ELF-1 (cell line): ENCODE data around the gene TFAM.
"Not testable (repeated sequence)": the region's sequence is repeated elsewhere in the genome, so short reads cannot be mapped to it uniquely, and the experiment has no call there.

ENCODE experiments used
- DNase-seq: peaks from one replicate; pipeline ENCODE4 v3.0.0-alpha.2; 2016; ENCODE audit warnings: low read depth, low spot score

Gene TFAM

GRCh38 chr10:58372607-58373441 is 12.4 kb upstream of the TFAM start:
- no peak for DNase-seq

- no peak for DNase-seq
Measured at GRCh38 chr10:58373442-58373827, 11.8 kb upstream of the TFAM start.

GRCh38 chr10:58382489-58382995 is 2.7 kb upstream of the TFAM start:
- DNase-seq, result no peak

DNA sequence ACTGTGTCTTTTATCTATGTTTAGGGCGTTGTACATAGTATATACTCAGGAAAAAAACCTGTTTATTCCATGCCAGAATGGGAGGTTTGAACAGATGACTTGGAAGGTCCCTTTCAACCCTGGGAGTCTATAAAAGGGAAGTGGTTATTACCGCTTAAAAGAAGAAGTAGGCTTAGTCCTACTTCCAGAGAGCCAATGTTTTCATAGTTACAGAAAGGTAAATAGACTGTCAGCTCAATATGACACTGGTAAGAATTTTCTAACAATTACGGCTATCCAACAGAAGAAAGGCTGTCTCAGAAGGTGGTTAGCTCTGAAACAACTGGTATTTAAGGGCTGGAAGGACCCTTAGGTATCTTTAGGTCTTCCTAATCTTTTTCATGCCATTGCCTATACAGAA is 1.1 kb upstream of the TFAM start:
- no peak for DNase-seq

DNA sequence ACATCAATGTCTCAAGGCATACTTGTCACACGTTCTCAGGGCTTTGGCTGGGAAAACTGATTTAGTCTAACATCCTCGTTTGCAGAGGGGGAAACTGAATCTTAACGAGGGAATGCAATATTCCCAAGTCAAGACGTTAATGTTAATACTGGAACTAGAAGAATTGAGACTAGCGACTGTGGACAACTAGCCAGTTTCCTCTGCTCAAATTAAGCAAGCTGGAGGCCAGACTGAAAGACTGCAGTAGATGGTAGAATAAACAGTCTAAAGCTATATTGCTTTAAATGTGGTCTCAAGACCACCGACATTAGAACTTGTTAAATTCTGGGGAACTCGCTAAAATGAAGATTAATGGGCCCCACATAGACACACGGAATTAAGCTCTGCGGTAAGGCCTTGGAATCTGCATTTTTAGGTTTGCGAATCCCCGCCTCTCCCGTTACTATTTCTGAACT is 639 bp upstream of the TFAM start:
- DNase-seq, result no peak

- no peak for DNase-seq
Measured at GRCh38 chr10:58385784-58386112, 538 bp downstream of the TFAM start.

GRCh38 chr10:58389024-58389423 is 3.8 kb downstream of the TFAM start:
- no peak for DNase-seq

GRCh38 chr10:58393317-58393716 is 8.1 kb downstream of the TFAM start:
- DNase-seq, result no peak

- no peak for DNase-seq
Measured at GRCh38 chr10:58394471-58394870, 9.3 kb downstream of the TFAM start.

DNA sequence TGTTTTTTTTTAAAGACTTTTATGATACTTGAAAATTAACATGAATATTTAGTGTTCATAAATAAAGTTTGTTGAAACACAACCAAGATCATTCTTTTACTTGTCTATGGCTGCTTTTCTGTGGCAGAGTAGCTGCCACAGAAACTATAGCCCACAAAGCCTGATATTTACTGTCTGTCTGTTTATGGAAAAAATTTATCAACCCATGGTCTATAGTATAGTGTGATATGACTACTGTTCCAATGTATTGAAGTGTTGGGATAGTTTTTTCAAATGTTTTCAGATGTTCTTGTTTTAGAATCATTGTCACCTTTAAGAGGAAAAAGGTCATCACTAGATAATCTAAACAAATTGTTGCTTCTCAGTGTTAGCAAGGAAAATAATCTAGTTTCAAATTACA is 10.8 kb downstream of the TFAM start:
- no peak for DNase-seq

DNA sequence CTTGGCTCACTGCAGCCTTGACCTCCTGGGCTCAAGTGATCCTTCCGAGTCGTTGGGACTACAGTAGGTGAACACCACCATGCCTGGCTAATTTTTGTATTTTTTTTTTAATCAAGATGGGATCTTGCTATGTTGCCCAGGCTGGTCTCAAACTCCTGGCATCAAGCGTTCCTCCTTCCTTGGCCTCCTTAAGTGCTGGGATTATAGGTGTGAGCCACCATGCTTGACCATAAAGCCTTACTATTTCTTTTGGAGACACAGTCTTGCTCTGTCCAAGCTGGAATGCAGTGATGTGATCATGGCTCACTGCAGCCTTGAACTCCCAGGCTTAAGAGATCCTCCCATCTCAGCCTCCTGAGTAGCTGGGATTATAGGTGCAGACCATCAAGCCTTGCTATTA is 12.6 kb downstream of the TFAM start:
- DNase-seq, result no peak

GRCh38 chr10:58399410-58399809 is 14.2 kb downstream of the TFAM start:
- no peak for DNase-seq

DNA sequence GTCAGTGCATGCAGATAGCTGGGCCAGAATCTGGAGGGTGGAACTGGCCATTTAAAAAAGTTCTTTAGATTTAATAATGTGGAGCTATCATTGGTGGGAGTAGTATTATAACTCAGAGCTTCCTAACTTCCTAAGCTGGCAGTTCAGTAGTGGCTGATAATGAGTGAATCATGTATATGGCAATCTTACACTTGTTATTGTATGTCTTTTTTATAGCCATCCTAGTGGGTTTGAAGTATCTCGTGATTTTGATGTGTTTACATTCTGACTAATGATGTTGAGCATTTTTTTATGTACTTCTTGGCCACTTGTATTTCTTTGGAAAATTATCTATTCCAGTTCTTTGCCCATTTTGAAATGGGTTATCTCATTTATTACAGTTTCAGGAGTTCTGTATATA is 15.4 kb downstream of the TFAM start:
- DNase-seq, result no peak

GRCh38 chr10:58404001-58404400 is 18.8 kb downstream of the TFAM start:
- DNase-seq, result no peak

DNA sequence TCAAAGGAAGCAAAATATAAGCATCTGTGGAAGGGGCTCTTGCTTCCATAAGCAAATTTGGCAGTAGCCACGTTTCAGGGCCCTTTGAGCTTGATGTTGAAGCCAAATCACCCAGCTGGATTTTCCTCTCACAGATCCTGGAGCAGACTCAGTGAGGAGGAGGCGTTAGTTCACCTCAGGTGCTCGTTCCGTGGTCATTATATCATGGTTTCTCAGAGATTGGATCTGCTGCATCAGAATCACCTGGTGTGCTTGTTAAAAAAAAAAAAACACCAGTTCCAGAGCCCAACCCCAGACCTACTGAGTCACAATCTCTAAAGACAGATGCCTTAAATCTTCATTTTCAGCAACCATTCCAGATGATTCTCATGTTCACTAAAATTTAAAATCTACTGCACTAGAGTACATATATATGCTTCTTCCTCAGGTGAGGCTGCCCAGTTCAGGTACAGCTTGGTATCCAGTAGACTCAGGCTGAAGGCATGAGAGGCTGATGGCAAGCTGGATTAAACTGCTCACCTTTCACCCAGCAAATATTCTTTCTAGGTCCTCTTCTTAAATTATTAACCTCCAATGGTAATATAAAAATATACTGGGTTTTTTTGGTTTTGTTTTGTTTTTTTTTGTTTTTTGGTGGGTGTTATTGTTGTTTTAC is 24.9 kb downstream of the TFAM start:
- DNase-seq, result no peak

DNA sequence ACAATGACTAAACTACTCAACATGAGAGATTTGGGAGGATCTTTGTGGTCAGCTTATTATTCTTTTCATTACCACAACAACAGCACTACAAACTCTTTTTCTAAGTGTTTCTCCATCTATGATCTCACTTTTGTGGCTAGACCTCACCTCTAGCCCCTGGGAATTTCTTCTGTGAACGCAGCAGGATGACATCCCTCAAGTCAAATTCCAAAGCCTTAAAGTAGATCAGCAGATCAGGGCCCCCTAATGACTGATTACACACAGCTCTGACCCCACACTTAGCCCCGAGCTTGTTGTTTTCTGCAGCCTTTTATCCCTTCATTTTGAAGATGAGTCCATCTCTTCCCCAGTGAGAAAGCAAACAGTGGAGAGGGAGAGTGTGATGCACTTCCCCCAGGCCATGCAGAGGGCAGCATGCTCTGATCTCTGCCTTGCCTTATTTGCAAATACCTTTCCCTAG is 27.3 kb downstream of the TFAM start:
- peak; percentile 95 for DNase-seq

GRCh38 chr10:58414270-58415041 is 29.2 kb downstream of the TFAM start:
- DNase-seq, result peak; percentile 19

- DNase-seq, result no peak
Measured at GRCh38 chr10:58415757-58416156, 30.5 kb downstream of the TFAM start.

- DNase-seq, result not testable (repeated sequence)
Measured at GRCh38 chr10:58417902-58418301, 32.7 kb downstream of the TFAM start.

DNA sequence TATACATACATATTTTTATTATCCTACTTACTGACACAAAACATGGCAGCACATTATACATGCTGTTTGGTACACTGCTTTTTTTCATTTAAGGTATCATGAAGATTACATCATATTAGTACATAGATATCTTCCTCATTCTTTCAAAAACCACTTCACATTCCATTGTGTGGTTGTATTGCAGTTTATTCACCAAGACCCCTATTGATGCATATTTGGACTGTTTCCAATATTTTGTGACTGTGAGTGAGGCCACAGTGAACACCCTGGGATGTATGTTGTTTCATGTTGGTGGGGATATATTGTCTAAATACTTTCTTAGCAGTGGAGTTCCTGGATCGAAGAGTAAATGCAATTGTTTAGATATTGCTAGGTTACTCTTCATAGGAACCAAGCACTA is 39.0 kb downstream of the TFAM start:
- no peak for DNase-seq

- not testable (repeated sequence) for DNase-seq
Measured at GRCh38 chr10:58428436-58428835, 43.2 kb downstream of the TFAM start.

DNA sequence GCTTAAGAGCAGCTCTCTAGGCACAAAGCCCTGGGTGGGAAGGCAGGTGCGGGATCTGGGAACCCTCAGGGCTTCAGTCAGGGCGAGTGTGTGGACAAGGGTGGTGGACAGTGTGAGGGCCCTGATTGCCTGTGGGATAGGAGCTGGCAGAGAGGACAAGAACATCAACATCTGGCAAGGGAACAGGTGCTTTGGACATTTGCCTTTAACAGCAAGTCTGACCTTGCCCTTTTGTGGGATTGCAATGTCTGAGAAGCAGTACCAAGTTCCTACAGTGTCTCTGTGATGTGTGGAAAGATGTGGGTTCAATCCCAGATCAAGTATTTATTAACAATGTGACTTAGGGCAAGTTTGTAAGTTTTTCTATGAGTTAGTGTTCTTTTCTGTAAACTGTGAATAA is 46.7 kb downstream of the TFAM start:
- no peak for DNase-seq
